ENCODE data around the gene MEGF9. TPM values are rescaled to one million over a fixed set of nuclear protein-coding genes. Genes with fewer than 3 reads are reported as not detected.

MEGF9 gene
- total and polyA plus RNA-seq, 7 donors: 2.5 to 21.0 (median 11.8) TPM

DNA sequence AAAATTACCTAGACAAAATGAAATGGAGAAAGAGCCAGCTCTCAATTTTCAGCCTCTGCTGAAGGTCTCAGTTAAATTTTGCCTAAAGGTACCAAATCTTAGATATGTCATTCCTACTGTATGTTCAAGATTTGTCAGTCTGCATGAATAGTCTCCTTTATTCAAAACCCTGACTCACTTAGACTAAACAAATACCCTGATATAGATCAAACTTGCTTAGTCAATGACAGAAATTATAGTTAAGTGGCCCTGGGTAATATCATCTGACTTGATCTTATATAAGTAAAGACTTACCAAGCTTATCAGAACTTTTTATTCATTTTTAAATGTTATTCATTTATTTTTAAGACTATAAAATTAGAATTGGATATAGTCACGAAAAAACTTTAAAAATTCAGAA is 12.2 kb downstream of the MEGF9 start:
- intact Hi-C loops (cut with DNase I): no loop called here
- no peaks in the 10 kb centered on the region for H3K27me3 ChIP-seq
- no peak overlapping the region for H3K4me3 ChIP-seq
- H3K36me3 ChIP-seq: no peaks in the 10 kb centered on the region
- H3K27ac ChIP-seq: no peak overlapping the region
- 94 to 97% methylated on average over 1 of the region's 1 CpG for WGBS, 2 donors
- no peak for TF ChIP-seq POLR2AphosphoS5 (IDR thresholded peaks at IDR 0.05)
- TF ChIP-seq, protein P1, sequence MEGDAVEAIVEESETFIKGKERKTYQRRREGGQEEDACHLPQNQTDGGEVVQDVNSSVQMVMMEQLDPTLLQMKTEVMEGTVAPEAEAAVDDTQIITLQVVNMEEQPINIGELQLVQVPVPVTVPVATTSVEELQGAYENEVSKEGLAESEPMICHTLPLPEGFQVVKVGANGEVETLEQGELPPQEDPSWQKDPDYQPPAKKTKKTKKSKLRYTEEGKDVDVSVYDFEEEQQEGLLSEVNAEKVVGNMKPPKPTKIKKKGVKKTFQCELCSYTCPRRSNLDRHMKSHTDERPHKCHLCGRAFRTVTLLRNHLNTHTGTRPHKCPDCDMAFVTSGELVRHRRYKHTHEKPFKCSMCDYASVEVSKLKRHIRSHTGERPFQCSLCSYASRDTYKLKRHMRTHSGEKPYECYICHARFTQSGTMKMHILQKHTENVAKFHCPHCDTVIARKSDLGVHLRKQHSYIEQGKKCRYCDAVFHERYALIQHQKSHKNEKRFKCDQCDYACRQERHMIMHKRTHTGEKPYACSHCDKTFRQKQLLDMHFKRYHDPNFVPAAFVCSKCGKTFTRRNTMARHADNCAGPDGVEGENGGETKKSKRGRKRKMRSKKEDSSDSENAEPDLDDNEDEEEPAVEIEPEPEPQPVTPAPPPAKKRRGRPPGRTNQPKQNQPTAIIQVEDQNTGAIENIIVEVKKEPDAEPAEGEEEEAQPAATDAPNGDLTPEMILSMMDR (IDR thresholded peaks at IDR 0.05): no peak
- no peak for TF ChIP-seq EP300 (IDR thresholded peaks at IDR 0.05)
- TF ChIP-seq POLR2A (IDR thresholded peaks at IDR 0.05): no peak
- H3K4me1 ChIP-seq: no peaks in the 10 kb centered on the region
- DNase-seq: no peak
- H3K9me3 ChIP-seq: no peaks in the 10 kb centered on the region

DNA sequence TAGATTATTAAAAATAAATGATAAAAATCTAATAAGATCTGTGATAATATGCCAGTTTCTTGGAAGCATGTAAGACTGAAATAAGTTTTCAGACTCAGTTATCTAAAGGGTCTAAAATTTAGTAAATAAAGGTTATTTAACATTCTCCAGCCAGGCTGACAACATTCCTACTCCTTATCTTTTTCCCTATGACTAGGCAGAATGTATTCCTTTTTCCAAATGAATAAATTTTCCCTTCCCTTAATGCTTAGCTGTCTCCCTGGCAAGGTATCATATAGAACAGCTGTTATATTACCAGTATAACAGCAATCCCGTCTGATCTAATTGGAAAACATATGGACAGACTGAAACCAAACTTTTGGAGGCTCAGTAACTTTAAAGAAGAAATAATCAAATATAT is 13.0 kb downstream of the MEGF9 start:
- H3K36me3 ChIP-seq: no peaks in the 10 kb centered on the region
- H3K27ac ChIP-seq: no peak overlapping the region
- DNase-seq: no peak
- no peak overlapping the region for H3K4me3 ChIP-seq
- no peaks in the 10 kb centered on the region for H3K4me1 ChIP-seq
- no peaks in the 10 kb centered on the region for H3K9me3 ChIP-seq
- no peaks in the 10 kb centered on the region for H3K27me3 ChIP-seq
- TF ChIP-seq, protein P1 (IDR thresholded peaks at IDR 0.05): no peak
- no peak for TF ChIP-seq POLR2AphosphoS5 (IDR thresholded peaks at IDR 0.05)
- no peak for TF ChIP-seq POLR2A (IDR thresholded peaks at IDR 0.05)
- no peak for TF ChIP-seq EP300 (IDR thresholded peaks at IDR 0.05)
- intact Hi-C loops (cut with DNase I): no loop called here
- WGBS, 2 donors: 72 to 84% methylated on average over 1 of the region's 1 CpG

DNA sequence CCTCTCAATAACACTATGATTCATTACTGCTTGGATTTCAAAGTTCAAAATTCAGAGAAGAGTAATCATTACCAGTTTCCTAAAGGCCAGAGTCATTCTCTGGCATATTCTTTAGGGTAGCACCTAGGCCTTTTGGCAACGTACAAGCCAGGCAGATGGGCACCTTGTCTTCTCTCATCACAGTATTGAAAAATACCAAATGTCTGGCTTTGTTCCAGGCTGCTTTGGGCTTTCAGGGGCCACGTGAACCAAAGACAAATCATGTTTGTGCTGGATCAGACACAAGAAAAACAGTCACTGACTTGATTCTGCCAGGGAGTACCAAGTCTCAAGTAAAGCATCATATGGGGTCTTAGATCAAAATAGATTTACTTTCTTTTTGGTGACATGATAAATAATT is 15.5 kb downstream of the MEGF9 start:
- TF ChIP-seq POLR2AphosphoS5 (IDR thresholded peaks at IDR 0.05): no peak
- TF ChIP-seq, protein P1 (IDR thresholded peaks at IDR 0.05): no peak
- H3K4me1 ChIP-seq: peaks cover 0 to 5% (median under 1%) of the 10 kb centered on the region in 4 donors
- H3K4me3 ChIP-seq: no peak overlapping the region
- no peaks in the 10 kb centered on the region for H3K27me3 ChIP-seq
- intact Hi-C loops (cut with DNase I): no loop called here
- no peak for DNase-seq
- H3K27ac ChIP-seq: no peak overlapping the region
- no peaks in the 10 kb centered on the region for H3K36me3 ChIP-seq
- no peaks in the 10 kb centered on the region for H3K9me3 ChIP-seq
- 72 to 84% methylated on average over 2 of the region's 2 CpGs for WGBS, 2 donors

DNA sequence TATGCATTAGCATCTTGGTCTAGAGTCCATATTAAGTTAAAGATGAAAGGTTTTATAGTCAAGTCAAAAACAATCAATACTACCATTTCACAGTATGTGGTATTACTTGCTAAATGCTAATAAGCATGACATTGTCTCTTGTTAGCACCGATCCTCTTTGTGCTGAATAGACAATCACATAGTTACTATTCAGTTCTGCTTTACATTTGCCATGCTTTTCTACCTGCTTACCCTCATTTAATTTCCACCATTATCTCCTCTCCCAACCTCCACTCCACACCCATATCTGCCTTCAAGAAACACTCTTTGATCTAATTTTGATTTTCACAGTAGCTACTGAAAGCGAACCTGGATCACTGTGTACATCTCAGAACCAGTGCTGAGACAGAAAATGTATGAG is 16.8 kb downstream of the MEGF9 start:
- 92% methylated on average over 2 of the region's 2 CpGs for WGBS, 2 donors
- no peak overlapping the region for H3K4me3 ChIP-seq
- intact Hi-C loops (cut with DNase I): no loop called here
- no peak overlapping the region for H3K27ac ChIP-seq
- DNase-seq: no peak
- H3K36me3 ChIP-seq: no peaks in the 10 kb centered on the region
- no peak for TF ChIP-seq POLR2A (IDR thresholded peaks at IDR 0.05)
- TF ChIP-seq, protein P1 (IDR thresholded peaks at IDR 0.05): no peak
- TF ChIP-seq POLR2AphosphoS5 (IDR thresholded peaks at IDR 0.05): no peak
- H3K9me3 ChIP-seq: no peaks in the 10 kb centered on the region
- H3K4me1 ChIP-seq: peaks cover 0 to 9% (median 4%) of the 10 kb centered on the region in 4 donors
- no peaks in the 10 kb centered on the region for H3K27me3 ChIP-seq

DNA sequence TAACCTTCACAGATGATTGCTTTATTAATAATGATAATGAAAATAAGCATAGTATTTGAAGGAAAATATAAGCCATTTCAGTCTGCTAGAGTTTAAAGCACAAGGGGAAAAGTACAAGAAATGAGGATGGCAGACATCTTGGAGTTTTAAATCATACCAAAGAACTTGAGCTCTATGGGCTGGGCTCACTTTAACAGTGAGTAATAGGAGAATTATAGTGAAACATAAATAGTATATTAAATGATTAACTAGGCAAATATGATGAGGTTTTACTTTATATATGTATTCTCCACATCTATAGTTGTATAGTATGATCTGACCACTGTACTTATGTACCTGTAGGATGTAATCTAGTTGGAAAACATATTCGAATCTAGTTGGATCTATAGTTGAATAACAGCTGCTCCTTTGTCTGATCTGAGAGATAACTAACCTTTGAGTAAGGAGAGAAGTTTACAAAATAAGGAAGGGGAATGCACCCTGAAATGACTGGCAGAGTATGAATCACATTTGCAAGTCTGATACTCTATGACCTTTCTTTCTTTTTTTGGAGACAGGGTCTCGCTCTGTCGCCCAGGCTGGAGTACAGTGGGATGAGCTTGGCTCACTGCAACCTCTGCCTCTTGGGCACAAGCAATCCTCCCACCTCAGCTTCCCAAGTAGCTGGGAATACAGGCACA is 17.6 kb downstream of the MEGF9 start:
- H3K27ac ChIP-seq: no peak overlapping the region
- intact Hi-C loops (cut with DNase I): no loop called here

More for the DNA sequence above, 17.6 kb downstream of the MEGF9 start:
- Histone ChIP-seq H3K4me1 (peaks cover 0 to 9% (median 4%) of the 10 kb centered on the region in 4 donors), H3K27me3 (no peaks in the 10 kb centered on the region), H3K36me3 (no peaks in the 10 kb centered on the region), H3K4me3 (no peak overlapping the region), H3K9me3 (no peaks in the 10 kb centered on the region)
- DNase-seq: no peak
- 87 to 93% methylated on average over 3 of the region's 3 CpGs for WGBS, 2 donors
- TF ChIP-seq POLR2AphosphoS5 (IDR thresholded peaks at IDR 0.05) (no peak), POLR2A (IDR thresholded peaks at IDR 0.05) (no peak), EP300 (IDR thresholded peaks at IDR 0.05) (no peak)
- TF ChIP-seq, protein P1 (IDR thresholded peaks at IDR 0.05): no peak

Measured in sigmoid colon (tissue), 7 donors.